ENCODE measurements around the gene ARHGEF28. TPM values are rescaled to one million over a fixed set of nuclear protein-coding genes. Genes with fewer than 3 reads are reported as not detected.

The ARHGEF28 gene
- total and polyA plus RNA-seq, 10 of the 15 experiments (the other 5 are each of a cell fraction or from before 2014, with no cell fraction given): 0.10 to 0.72 (median 0.22) TPM; not detected in 2

- ATAC-seq (no peak), DNase-seq (ENCODE audit: low read depth, low spot score) (no peak), FAIRE-seq (no peak)
- no peak overlapping the region for H3K27ac ChIP-seq (ENCODE audit: control insufficient read depth, insufficient read depth)
- BruUV-seq (replicated peaks): no TSS peak
- H3K79me2 ChIP-seq (ENCODE audit: control insufficient read depth, insufficient read depth, low read length): no peaks in the 10 kb centered on the region
- SMC1A ChIA-PET (ENCODE audit: uncharacterized antibody, unreplicated experiment): interaction anchor here (1.9 kb wide), 1 partner anchor 38 kb away, joined by 7 read pairs; no protein-coding TSS in a partner anchor
- TF ChIP-seq ZNF217 (IDR thresholded peaks at IDR 0.05): no peak
- no peak for TF ChIP-seq JUNB (IDR thresholded peaks at IDR 0.05)
- no peak for TF ChIP-seq GABPA (IDR thresholded peaks at IDR 0.05; ENCODE audit: low read depth)
- no peak for TF ChIP-seq RCOR1 (conservative IDR thresholded peaks at IDR 0.05; ENCODE audit: low read depth, low read length)
- TF ChIP-seq NKRF (conservative IDR thresholded peaks at IDR 0.05): no peak
- TF ChIP-seq NRF1 (conservative IDR thresholded peaks at IDR 0.05; ENCODE audit: low read depth, low read length): no peak
- TF ChIP-seq SMAD5 (IDR thresholded peaks at IDR 0.05; ENCODE audit: low read depth): no peak
- TF ChIP-seq IRF4 (IDR thresholded peaks at IDR 0.05; ENCODE audit: low read depth, low read length): no peak
- no peak for TF ChIP-seq SREBF1 (IDR thresholded peaks at IDR 0.05; ENCODE audit: low read length)
- no peak for TF ChIP-seq BCL3 (IDR thresholded peaks at IDR 0.05; ENCODE audit: borderline replicate concordance, insufficient read depth, low read depth, low read length, poor library complexity, severe bottlenecking)
- TF ChIP-seq RUNX3 (IDR thresholded peaks at IDR 0.05; ENCODE audit: low read length): no peak
- no peak for TF ChIP-seq ZBTB33 (IDR thresholded peaks at IDR 0.05)
- TF ChIP-seq SPI1 (IDR thresholded peaks at IDR 0.05; ENCODE audit: borderline replicate concordance, insufficient read depth, low read depth, low read length): no peak
- no peak for TF ChIP-seq ZNF274 (IDR thresholded peaks at IDR 0.05; ENCODE audit: insufficient read depth, insufficient read length)
- TF ChIP-seq EP300 (IDR thresholded peaks at IDR 0.05; ENCODE audit: borderline replicate concordance in 1 of 2, control insufficient read depth in 1 of 2, low read depth in 2 of 2, low read length in 2 of 2): no peak
- TF ChIP-seq BACH1 (IDR thresholded peaks at IDR 0.05; ENCODE audit: borderline replicate concordance): no peak
- no peak for TF ChIP-seq IKZF1 (conservative IDR thresholded peaks at IDR 0.05)
- TF ChIP-seq EED (IDR thresholded peaks at IDR 0.05; ENCODE audit: low read depth): no peak
- no peak overlapping the region for H3K9ac ChIP-seq (ENCODE audit: control insufficient read depth, insufficient read depth, low read length)
- H2AFZ ChIP-seq (ENCODE audit: control insufficient read depth, low read depth, low read length): no peak overlapping the region
- WGBS (ENCODE audit: insufficient coverage, insufficient replicate concordance, low lambda C conversion rate, missing lambda C conversion rate): 0% methylated on average over 3 of the region's 3 CpGs
- no peak overlapping the region for H3K4me3 ChIP-seq
- H3K27me3 ChIP-seq (replicated peaks in 1 of 2; ENCODE audit: control insufficient read depth in 2 of 2, insufficient read depth in 2 of 2, low read length in 1 of 2): no peaks in the 10 kb centered on the region
- no peaks in the 10 kb centered on the region for H3K36me3 ChIP-seq (ENCODE audit: control insufficient read depth in 2 of 2, insufficient read depth in 2 of 2, low read length in 1 of 2)
- RAD21 ChIA-PET (ENCODE audit: unreplicated experiment): no interaction called here
- CTCF ChIA-PET: interaction anchor here (0.9 kb wide), 1 partner anchor 9 kb away, joined by 3 read pairs; no protein-coding TSS in a partner anchor
- intact Hi-C loops (cut with micrococcal nuclease; ENCODE audit: unreplicated experiment): no loop called here
- no peak overlapping the region for H3K4me2 ChIP-seq (ENCODE audit: control insufficient read depth, insufficient read depth)
- POLR2A ChIA-PET: no interaction called here
- H3K4me1 ChIP-seq (ENCODE audit: control insufficient read depth, insufficient read depth, low read length): no peaks in the 10 kb centered on the region
- no peaks in the 10 kb centered on the region for H4K20me1 ChIP-seq (ENCODE audit: control insufficient read depth, insufficient read depth)
- in situ Hi-C loops (cut with MboI): no loop called here
- H3K9me3 ChIP-seq (replicated peaks; ENCODE audit: control insufficient read depth, insufficient read depth, low read length): no peaks in the 10 kb centered on the region
These were observed 313.6 kb downstream of the ARHGEF28 start for GRCh38 chr5:73939557-73939956.

Data from GM12878 (cell line).